GM21423 (cell line): ENCODE results near the gene ANKRD28.
A peak's percentile ranks its signal among the peaks of the same experiment; 100 is the strongest.

Source experiments
- ATAC-seq: cut with Tn5 transposase; IDR thresholded peaks from one replicate; pipeline ENCODE4 v1.9.1; 2021; ENCODE audit warnings: mild to moderate bottlenecking, moderate library complexity; ENCODE audit not compliant: unreplicated experiment

Gene ANKRD28

DNA sequence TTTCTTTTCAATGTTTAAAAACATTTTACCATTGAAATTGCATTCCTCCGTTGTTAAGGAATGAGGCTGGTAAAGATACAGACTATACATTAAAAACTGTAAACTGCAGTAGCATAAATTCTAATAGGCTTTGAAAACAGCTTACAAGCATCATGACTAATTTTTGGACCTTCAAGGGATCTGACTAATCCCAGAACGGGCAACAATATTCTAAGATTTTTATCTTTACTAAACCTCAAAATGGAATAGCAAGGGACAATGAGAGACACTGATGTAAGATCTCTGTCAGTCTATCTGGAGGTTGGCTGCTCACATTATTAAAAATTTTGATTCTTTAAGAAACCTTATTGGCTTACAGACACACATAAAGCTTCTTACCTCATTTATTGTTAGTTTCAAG is 121.5 kb downstream of the ANKRD28 start:
- ATAC-seq: no peak

DNA sequence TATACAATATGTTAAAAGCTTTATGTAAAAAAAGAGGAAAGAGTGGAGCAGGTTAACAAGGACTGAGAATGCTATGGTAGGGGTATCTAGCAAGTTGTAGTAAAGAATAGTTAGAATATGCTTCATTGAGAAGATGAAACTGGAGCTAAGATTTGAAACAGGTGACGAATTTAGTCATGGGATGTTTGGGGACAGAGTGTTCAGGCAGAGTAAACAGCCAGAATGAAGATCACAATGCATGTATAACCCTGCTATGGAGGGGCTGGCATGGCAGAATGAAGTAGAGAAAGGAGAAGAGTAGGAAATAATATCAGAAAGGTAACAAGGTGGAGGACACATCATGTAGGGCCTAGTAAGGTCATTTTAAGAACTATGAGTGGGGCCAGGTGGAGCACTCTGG is 124.2 kb downstream of the ANKRD28 start:
- ATAC-seq: no peak

DNA sequence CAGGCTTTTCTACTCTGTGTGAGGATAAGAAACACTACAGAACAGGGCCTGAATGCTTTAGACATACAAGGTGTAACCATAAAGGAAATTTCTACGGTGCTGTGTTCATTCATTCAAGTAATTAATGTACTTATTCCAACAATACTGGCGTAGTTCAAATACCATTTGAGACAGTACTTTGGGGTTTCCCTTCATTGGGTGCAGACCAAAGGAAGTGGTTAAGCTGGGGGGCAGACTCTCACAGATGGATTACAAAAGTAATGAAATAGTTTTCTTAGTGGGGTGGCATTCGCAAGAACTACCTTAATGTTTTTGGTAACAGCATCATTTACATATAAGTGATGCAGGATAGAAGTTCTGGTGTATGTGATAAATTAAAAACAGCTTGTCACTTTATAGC is 130.3 kb downstream of the ANKRD28 start:
- ATAC-seq: peak; percentile 58

DNA sequence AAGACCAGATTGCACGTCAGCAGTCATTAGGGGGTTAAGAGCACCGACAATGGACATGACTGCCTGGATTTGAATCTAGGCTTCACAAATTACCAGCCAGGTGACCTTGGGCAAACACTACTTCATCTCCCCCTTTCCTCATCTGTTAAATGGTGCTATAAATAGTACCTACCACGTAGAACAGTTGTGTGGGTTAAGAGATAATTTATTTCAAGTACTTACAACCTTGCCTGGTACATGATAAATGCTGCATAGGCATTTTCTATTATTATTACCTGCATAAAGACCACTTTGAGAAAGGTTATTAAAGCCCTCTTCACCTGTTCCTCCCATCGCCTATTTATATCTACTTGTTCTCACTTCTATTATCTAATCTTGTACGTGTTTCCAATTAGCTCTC is 131.5 kb downstream of the ANKRD28 start:
- ATAC-seq: no peak

DNA sequence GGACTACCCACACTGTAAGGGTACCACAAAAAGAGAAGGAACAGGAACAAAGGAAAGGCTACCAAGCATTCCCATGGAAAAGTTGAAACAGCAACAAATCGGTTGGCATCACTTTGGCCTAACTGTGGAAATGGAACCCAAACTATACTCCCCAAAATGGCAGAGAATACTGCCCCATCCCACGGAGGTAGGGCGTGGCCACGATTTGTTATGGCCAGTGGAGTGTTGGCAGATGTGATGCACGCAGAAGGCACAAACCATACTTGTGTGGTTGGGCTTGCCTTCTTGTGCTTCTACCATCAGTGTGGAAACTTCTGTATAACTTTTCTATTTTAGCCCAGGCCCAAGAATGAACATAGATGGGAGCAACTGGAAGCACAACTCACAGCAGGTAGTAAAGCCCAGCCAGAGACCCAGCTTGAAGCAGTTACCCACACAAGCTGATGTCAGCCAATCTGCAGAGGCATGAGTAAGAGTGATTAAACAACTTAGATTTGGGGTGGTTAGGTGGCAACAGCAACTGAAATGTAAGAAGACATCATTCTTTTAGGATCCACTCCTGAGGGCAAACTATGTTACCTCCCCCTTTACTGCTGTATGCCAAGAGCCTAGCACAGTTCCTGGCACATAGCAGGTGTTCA is 132.1 kb downstream of the ANKRD28 start:
- no peak for ATAC-seq

DNA sequence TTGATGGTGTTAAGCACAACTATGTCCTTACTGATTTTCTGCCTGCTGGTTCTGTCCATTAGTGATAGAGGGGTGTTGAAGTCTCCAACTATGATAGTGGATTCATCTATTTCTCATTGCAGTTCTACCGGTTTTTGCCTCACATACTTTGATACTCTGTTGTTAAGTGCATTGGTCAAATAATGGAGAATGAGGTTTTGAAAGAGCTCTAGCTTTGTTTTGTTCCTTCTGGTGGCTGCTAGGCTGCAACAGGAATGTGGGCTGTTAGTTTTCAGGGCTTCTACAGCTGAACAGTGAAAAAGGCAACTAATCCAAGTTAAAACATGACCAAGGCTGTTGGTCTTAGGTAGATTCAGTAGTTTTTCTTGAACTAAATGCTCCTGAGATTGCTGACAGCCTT is 133.6 kb downstream of the ANKRD28 start:
- no peak for ATAC-seq

DNA sequence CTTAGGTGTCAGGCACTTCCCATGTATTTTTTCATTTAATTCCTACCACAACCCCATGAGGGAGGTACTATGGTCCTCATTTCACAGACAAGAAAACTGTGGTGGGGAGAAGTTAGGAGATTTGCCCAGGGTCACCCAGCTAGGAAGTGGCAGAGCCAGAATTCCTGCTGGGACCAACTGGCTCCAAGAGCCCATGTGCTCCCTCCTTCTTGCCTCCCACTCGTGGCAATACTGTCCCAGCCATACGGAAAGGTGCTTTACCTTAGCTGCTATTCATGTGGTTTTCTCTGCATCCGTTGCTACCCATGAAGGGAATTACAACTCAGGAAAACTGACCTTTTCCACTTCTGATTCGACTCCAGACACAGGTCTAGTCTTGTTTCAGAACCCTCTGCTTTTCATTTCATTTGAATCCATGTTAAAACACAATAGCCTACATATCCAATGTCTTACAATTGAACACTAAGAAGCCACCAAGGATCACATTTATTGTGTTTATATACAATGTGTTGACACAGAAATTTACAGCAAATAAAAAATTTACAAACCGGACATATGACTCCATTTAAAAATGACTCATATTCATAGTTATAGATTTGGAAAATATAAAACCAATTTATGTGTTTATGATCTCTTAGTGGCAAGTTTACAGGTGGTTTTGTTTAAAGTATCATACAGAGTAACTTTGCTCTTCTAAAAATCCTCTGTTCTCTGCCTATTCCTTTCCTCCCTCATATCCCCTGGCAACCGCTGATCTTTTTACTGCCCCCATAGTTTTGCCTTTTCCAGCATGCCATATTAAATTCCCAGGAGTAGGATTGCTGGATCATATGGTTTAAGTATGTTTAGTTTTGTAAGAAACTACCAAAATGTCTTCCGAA is 137.5 kb downstream of the ANKRD28 start:
- ATAC-seq: no peak

DNA sequence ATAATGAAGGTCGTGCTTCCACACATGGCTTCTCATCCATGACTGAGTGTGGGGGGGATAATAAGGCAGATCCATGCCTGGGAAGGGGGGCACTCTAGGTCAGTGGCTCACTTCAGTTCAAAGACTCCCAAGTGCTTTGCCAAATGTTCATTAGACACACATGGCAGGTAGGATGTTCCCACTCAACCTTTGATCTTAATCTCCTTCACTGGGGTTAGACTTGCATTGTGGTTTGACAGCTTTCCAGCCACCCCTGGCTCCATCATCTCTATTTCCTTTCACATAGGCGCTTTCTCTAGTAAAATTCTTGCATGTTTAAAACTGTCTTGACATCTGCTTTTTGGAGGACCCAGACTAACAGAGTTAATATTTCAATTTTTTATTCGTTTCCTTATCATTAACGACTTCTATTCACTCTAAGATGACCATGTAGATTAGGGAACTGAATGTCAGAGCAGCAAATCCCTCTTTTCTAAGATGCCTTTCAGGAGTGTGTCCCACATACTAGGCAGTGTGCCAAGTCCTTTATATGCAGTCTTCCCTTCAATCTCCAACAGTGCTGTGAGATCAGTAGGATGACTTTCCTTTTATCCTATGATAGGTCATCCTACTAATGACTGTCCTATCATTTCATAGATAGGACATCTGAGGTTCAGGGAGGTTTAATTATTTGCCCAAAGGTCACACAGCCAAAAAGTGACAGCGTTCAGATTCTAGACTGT is 138.4 kb downstream of the ANKRD28 start:
- ATAC-seq: no peak

DNA sequence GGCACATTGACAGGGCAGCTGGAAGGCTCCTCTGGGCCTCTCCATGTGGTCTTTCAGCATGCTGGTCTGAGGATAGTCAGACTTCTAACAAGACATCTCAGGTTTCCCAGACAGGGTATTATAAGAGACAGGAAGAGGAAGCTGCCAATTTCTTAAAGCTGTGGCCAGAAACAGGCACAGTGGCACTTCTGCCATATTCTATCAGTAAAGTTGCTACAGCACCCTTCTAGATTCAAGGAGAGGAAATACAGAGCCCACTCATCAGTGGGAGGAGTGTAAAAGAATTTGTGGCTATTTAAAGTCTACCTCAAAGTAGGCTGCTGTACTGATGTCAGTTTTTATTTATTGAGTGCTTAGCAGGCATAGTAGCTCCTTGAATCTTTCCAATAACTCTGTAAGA is 140.8 kb downstream of the ANKRD28 start:
- ATAC-seq: no peak

DNA sequence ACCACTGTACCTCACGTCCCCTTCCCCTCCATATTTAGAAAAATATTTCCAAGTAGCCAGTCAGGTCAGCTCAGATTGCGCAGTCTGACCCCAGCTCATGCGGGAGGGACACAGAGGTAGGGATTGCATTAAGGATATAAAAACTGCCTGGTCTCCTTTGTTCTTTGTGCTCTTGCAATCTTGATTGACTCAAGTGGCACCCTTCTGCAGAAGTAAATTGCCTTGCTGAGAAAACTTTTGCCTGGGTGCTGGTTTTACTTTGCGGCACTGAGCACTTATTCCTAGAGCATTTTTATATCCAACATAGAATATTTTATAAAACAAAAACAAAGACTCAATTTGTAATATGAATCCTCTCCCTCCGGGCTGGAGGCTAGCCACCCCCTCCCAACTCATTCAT is 141.4 kb downstream of the ANKRD28 start:
- ATAC-seq: no peak

DNA sequence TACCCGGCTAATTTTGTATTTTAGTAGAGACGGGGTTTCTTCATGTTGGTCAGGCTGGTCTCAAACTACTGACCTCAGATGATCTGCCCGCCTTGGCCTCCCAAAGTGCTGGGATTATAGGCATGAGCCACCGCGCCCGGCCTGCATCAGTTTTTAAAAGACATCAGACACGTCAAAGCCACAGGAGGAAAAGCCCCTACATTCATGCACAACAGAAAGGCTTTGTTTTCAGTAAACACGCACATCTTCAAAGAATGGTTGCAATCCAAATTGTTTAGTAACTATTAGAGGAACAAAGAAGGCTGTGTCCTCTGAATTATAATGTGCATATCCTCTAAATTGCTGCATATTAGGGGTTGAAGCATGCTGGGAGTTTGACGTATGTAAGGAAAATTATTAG is 142.9 kb downstream of the ANKRD28 start:
- no peak for ATAC-seq

DNA sequence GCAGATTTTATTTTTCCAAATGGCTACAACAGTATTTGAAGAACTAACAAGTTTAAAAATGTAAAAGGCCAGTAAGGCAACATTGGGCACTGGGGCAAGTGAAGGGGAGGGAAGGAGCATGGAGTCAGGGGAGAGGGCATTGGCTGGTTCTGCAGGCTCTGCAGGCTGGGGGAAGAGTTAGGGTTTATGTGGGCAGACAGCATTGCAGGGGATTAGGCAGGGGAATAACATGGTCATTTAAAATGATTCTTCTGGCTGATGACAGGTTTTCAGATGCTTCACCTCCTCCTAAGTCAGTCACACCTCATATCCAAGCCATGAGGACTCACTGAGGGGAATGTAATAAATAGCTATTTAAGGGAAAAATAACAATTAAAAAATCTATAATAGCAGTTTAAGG is 143.7 kb downstream of the ANKRD28 start:
- no peak for ATAC-seq

DNA sequence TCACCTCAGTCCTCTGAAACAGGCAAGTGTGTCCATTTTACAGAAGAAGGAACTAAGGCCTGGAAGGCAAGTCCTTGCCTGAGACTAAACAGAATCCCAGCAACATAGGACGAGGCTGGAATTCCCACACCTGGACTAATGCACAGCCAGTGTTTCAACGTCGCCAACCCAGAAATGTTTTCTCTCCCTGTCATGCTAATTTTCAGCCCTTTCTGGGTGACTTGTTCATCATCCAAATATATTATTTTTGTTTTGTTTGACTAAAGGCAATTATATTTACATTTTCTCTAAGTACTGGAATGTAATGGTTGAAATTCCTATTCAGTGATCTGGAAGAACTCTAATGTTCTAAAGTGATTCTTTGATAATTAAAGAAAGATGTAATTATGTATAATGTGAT is 144.5 kb downstream of the ANKRD28 start:
- ATAC-seq: no peak

DNA sequence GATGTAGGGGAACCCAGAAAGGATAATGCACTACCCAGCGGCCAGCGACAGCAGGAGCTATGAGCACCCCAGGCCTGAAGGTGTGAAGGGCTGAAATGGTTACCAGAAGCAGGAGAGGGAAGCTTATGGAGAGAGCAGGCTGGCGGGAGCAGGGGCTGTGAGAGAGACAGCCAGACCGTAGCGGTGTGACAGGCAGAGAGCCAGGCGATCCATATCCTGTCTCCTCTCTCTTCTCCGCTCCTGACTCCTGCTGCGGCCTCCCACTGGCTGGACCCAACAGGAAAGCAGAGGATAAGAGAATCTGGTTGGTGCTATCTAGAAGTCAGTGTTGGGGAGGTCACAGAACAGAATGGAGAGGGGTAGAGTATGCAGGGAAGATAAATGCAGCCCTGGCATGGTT is 146.4 kb downstream of the ANKRD28 start:
- ATAC-seq: no peak

DNA sequence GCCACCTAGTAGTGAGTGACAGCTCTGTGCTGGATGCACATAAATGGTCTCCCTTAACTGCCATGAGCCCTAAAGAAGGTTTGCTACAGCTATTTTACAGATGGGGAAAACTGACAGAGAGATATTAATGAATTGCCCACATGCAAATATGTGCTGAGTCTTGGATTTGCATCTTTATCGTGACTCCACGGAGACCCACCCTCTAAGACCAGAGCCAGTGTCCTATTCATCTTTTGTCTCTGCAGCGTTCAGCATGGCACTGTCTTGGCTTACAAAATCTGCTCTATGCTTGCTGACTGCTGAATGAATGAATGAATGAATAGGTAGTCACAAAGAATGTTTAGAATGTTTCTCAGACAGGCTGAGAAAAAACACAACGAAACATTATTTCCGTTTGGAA is 147.9 kb downstream of the ANKRD28 start:
- no peak for ATAC-seq

DNA sequence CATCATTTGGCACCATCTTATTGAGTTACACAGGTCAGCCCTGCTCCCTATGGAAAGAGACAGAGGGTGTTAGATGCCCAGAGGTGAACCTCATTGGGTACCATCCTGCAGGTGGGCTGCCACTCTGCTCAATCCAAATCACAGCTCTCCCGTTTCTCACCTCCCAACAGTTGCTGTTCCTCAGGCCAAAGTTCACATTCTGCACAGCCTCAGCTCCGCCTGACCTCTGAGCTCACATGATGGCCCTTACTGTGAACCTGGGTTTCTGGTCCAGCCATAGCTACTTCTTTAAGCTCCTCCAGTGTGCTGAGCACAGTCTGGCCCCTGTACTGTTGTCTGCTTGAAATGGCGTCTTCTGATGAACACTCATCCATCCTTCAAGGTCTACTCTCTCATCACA is 148.4 kb downstream of the ANKRD28 start:
- no peak for ATAC-seq

DNA sequence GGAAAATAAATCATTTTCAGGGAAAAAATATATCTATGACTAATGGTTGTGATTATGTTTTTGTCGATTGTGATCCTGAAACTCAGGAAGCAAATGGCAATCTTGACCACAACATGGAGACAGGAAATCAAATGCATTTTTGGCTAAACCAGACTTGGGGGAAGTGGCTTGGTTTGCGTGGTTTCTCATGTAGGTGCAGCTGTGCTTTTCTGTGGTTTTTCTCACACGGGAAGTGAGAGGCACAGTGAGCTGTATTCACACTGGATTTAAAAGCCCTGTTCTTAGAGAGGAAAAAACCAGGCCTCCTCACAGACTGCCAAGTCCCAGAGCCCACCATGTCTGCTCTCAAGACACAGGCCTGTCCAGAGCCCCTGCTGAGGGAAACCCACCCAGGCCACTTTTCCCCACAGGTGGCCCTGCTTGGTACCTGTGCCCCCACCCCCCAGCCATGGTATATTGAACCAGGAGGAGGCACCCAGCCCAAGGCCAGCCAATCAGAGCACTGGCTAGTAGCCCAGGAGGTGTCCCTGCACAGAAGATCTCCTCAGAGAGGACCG is 150.1 kb downstream of the ANKRD28 start:
- ATAC-seq: peak; percentile 94

DNA sequence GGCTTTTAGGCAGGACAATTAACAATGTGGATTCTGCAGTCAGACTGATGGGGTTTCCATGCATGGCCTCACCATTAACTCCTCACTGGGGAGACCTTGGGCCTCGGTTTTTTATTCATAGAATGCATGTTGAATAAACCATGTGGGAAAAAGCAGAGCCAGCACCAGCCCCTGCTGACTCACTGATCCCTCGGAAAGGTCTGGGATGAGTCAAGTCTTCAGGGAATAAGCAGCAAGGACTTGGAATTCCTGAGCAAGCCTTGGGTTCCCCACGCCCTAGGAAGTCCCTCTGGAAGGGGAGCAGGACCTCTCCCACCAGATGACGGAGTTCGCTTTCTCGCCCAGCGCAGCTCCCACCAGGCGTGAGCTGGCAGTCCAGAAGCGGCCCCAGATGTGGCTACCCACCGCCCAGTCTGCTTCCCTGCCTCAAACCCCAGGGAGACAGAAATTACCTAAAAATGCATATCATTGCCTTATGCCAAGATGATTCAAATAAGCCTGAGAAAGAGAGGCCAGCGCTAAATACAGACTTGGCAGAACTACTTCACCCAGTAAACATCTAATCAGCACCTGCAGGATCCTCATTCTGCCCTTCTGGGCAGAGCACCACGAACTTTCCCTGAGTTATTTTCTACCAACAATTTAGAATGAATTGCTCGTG is 150.8 kb downstream of the ANKRD28 start:
- no peak for ATAC-seq

DNA sequence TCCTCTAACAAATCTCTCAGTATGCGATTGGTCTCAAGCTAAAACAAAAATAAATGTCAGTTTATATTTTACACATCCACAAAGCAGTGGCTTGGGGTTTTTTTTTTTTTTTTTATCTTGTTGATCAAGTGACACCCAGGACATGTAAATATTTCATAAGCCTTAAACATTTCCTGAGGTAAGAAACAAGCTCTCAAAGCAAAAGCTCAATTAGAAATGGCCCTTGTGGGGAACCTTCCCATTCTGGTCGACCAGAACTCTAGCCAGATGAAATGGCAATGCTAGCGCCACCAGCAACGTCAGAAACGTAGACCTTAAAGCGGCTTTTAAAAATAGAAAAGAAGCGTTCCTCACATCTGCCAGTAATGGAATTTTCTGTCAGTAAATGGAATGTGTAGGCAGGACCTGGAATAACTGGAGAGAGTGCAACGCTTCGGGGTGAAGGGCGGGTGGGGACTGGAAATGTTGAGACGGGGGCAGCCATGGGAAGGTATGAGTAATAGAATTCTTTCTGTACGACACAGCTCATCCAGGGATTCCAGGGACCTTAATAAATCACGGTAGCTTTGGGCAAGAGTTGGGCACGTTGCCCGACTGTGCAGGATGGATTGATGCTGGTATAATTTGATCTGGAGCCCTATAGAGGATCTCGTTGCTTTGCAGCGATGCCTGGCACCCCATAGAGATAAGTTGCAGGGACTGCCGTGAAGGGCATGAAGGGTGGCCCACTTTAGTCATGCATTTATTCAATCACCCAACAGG is 151.9 kb downstream of the ANKRD28 start:
- no peak for ATAC-seq

DNA sequence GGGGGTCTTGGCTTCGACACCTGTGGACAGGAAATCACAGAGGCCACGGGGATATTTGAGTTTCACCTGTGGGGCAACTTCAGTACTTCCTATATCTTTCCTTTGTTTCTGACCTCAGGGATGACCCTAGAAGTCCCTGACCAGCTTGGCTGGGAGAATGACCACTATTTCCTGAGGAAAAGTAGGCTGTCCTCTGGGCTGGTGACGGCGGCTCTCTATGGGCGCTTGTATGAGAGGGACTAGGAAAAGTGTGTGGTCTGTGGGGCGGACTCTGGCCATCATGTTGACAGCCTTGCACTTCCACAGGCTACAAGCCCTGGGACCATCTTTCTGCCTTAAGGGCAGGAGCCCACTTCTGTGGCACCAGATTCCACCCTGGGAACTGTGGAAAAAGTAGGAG is 152.5 kb downstream of the ANKRD28 start:
- ATAC-seq: no peak
